NB4 (cell line): Measurements from ENCODE around the gene RGS5.

Source experiments
- CTCF ChIP-seq: IDR thresholded peaks from one replicate; pipeline ENCODE4 v1.5.1; 2012; ENCODE audit warnings: low read depth, low read length
- POLR2A ChIP-seq: IDR thresholded peaks from 2 replicates; pipeline ENCODE4 v1.6.1; 2011; ENCODE audit warnings: mild to moderate bottlenecking; ENCODE audit not compliant: insufficient read length; ENCODE audit errors: extremely low read depth

GRCh38 chr1:163170975-163171676 lies 31.6 kb downstream of the RGS5 start:
- TF ChIP-seq POLR2A: no peak
- no peak for TF ChIP-seq CTCF
